ENCODE measurements around the gene FLT3LG.

Gene FLT3LG

DNA sequence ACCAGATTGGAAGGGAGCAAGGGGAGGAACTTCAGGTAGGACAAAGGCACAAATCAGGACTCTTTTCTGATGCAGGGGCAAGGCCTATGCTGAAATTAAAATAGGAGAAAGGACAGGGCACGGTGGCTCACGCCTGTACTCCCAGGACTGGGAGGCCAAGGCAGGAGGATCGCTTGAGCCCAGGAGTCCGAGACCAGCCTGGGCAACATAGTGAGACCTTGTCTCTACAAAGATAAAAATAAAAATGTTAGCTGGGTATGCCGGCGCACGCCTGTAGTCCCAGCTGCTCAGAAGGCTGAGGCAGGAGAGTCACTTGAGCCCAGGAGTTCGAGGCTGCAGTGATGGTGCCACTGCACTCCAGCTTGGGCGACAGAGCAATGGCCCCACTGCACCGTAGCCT lies 38.3 kb upstream of the FLT3LG start:
- TF ChIP-seq, protein P1, sequence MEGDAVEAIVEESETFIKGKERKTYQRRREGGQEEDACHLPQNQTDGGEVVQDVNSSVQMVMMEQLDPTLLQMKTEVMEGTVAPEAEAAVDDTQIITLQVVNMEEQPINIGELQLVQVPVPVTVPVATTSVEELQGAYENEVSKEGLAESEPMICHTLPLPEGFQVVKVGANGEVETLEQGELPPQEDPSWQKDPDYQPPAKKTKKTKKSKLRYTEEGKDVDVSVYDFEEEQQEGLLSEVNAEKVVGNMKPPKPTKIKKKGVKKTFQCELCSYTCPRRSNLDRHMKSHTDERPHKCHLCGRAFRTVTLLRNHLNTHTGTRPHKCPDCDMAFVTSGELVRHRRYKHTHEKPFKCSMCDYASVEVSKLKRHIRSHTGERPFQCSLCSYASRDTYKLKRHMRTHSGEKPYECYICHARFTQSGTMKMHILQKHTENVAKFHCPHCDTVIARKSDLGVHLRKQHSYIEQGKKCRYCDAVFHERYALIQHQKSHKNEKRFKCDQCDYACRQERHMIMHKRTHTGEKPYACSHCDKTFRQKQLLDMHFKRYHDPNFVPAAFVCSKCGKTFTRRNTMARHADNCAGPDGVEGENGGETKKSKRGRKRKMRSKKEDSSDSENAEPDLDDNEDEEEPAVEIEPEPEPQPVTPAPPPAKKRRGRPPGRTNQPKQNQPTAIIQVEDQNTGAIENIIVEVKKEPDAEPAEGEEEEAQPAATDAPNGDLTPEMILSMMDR (conservative IDR thresholded peaks at IDR 0.05): no peak
- H3K27ac ChIP-seq: no peak overlapping the region

DNA sequence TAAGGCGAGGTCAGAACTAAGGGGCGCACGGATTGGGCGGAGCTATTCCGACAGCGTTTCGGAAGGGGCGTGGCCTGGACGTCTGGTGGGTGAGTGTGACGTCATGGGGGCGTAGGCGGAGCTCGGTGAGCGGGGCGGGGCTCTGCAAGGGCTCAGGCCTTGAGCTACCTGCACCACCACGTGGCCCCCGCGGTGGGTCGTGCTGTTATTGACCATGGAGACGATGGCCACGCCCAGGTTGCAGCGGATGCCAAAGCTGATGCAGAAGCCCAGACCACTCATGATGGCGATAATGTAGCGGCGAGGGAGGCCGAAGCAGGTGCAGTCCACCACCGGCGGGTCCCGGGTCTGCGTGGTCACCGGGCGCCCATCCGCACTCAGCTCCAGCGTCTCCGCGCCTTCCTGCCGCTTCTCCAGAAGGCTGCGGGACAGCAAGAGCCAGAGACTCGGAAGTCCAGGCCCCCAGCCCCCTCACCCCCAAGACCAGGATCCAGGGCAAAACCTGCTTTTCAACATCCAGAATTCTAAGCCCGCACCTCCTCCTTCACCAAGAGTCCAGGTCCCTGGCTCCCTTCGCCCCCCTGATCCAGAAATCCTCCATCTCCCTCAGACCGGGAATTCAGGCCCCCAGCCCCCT lies 37.5 kb upstream of the FLT3LG start:
- TF ChIP-seq, protein P1 (conservative IDR thresholded peaks at IDR 0.05): no peak
- no peak overlapping the region for H3K27ac ChIP-seq

DNA sequence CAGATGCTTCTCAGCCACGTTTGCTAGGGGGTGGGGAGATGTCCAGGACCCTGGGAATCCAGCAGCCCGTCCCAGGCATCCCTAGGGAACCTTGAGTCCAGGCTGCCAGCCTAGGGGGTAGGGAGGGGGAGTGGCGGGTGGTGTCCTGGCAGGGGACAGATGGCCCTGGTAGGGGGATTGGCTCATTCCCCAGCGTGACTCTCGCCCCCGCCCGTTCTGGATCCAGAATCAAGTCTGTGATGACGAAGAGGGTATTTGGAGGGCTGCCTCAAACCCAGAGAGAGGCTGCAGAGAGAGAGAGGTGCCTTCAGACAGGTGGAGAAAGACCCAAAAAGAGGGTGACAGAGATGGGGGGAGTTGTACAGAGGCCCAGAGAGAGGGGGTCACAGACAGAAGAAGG lies 36.8 kb upstream of the FLT3LG start:
- no peak overlapping the region for H3K27ac ChIP-seq
- TF ChIP-seq, protein P1 (conservative IDR thresholded peaks at IDR 0.05): no peak

DNA sequence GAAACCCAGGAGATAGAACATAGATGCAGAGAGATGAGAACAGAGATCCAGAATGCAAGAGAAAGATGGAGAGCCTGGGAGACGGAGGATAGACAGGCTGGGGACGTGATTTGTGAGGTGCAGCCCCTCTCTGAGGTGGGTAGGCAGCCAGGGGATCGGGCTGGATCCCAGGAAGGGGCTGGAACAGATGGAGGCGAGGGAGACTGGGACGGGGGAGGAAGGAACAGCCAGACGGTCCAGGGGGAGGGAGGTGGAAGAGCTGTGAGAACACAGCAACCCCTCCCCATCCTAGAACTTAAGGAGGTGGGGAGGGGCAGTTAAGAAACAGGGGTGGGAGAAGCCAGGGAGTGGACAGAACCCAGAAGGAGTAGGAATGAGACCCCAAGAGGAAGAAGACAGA lies 35.8 kb upstream of the FLT3LG start:
- no peak overlapping the region for H3K27ac ChIP-seq
- TF ChIP-seq, protein P1 (conservative IDR thresholded peaks at IDR 0.05): no peak

DNA sequence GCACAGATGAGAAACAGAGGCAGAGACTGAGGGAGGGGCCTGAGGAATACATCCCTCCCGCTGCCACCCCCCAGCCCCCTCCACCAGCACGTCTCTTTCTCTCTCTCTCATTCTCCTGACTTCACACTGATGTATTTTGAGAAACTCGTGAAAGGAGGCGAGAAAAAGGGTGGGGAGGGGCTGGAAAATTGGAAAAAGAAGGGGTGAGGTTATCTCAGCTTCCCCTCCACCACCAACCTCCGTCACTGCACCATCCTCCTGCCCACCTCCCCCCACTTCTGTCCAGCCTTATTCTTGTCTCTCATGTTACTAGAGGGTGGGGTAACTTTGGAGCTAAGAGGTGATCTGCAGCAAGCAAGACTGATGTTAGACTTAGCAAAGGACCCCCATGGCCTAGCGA lies 34.2 kb upstream of the FLT3LG start:
- TF ChIP-seq, protein P1 (conservative IDR thresholded peaks at IDR 0.05): no peak
- H3K27ac ChIP-seq: no peak overlapping the region

DNA sequence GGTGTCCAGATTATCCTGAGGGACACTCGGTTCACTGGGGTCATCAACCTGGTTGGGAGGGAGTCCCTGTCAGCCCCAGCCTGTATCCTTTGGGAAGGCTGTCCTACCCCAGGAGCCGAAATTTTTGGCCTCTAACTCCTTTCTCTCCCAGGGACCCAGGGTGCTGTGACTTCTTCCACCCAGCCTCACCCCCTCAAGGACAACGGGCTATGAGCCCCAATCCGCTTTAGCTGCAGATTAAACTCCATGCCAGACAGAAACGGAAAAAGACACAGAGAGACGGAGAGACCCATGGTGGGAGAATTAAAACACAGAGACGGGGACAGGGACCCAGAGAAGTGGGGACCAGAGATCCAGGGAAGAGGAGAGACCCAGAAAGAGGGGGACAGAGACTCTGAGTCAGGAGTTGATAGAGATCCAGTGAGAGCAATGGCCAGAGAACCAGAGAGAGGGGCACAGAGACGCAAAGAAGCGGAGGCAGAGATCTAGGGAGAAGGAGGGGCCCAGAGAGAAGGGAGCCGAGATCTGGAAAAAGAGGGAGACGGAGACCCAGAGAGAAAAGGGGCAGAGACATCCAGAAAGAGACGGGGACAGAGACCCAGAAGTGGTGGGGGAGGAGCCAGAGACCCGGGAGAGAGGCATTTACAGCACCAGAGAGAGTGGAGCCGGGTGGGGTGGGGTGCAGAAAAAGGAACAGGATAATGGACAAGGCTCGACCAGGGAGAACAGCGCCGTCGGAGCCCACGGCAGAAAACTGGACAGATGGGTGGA lies 33.4 kb upstream of the FLT3LG start:
- no peak overlapping the region for H3K27ac ChIP-seq
- TF ChIP-seq, protein P1 (conservative IDR thresholded peaks at IDR 0.05): no peak

DNA sequence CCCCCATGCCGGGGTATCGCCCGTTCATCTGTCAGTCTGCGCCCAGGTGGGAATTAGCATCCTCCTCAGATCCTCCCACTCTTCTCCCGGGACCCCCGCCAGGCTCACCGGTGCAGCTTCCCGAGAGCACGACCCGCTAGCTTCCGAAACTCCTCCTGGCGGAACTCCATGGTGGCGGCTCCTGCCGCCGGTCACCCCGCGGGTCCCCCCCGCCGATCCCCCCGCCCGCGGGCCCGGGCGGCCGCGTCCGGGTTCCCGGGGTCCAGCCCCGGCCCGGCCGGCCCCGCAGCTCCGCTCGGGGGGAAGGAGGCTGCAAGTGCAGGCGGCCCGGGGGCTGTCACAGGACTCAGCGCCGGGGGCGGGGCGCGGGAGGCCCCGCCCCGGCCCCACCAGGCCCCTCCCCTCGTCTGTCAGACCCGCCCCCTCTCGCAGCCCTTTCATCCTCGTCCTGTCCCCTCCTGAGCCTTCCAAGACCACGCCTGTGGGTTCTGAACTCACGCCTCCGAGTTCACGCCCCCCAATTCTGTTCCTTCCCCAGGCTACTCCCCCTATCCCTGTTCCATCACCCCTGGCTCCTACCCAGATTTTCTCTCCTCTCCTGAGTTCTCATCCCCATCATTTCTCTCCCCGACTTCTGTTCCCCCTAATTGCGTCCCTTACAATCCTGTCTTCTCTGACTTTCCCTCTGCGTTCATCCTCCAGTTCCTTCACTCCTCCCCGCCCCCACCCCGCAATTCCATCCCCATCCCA lies 32.6 kb upstream of the FLT3LG start, which contains the start of gene SLC17A7:
TSS of gene SLC17A7 (minus strand) at position 318 of the 750 bp plus-strand sequence. CDS start at position 170, 148 bp downstream.
- TF ChIP-seq, protein P1 (conservative IDR thresholded peaks at IDR 0.05): peak; percentile 13
- peak within 1 kb of the TSS; percentile 78; the same call in 1 of the 2 replicates for H3K27ac ChIP-seq

Measured in VCaP (cell line).